CD4-positive, alpha-beta T cell treated with Interleukin-12 subunit alpha and Interleukin-12 subunit beta, for 1 hour (primary cell): ENCODE results near the gene AFAP1L2.
A peak's percentile ranks its signal among the peaks of the same experiment; 100 is the strongest.

ENCODE experiments used
- DNase-seq: peaks from one replicate; pipeline ENCODE4 v3.0.0-alpha.2; 2020

AFAP1L2 gene

DNA sequence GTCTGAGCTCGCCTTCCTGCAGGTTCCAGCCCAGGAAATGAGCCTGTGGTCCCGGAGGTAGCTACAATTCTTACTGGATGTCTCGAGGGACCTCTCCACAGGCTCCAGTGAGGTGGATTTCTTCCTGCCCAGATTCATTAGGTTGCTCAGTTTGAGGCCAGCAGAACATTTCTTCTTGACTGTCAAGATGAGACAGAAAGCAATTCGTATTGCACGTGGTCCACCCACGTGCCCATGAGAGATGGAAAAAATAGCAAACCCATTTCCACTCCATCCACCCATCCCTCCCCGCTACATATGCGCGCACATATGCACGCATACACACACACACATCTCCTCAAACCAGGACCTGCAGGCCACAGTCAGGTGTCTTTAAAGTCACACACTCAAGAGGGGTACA is 96.6 kb downstream of the AFAP1L2 start:
- DNase-seq: no peak

- no peak for DNase-seq
These were observed 98.0 kb downstream of the AFAP1L2 start for GRCh38 chr10:114306116-114306973.

DNA sequence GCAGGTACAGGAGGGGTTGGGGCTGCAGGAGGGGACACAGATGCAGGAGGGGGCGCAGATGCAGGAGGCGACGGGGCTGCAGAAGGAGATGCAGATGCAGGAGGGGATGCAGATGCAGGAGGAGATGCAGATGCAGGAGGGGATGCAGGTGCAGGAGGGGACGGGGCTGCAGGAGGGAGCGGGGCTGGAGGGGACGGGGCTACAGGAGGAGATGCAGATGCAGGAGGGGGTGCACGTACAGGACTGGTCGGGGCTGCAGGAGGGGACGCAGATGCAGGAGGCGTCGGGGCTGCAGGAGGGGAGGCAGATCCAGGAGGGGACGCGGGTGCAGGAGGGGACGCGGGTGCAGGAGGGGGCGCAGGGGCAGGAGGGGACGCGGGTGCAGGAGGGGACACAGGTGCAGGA is 98.8 kb downstream of the AFAP1L2 start:
- no peak for DNase-seq

DNA sequence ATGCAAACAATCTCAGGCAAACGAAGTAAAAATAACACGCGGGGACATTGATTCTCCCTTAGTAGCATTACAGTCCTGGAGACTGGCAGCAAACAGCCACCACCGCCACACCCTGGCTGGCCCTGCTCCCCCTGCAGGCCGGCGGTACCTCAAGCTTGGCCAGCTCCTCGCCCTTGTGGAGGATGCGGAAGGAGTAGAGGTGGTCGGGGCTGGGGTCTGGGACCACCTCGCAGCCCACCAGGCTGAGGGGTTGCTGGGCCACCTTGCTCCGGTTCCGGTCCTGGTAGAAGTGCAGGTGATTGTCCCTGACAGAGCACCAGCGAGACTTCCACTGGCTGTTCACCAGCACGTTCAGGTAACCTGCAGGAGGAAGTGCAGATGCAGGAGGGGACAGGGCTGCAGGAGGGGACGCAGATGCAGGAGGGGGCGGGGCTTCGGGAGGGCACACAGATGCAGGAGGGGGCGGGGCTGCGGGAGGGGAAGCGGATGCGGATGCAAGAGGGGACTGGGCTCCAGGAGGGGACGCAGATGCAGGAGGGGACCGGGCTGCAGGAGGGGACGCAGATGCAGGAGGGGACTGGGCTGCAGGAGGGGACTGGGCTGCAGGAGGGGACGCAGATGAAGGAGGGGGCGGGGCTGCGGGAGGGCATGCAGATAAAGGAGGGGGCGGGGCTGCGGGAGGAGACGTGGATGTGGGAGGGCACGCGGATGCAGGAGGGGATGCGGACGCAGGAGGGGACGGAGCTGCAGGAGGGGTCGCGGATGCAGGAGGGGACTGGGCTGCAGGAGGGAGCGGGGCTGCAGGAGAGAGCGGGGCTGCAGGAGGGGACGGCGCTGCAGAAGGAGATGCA is 99.5 kb downstream of the AFAP1L2 start:
- peak; percentile 66 for DNase-seq

GRCh38 chr10:114304017-114304570 is 100.2 kb downstream of the AFAP1L2 start:
- DNase-seq: peak; percentile 71

GRCh38 chr10:114303556-114303955 is 100.7 kb downstream of the AFAP1L2 start:
- no peak for DNase-seq

- no peak for DNase-seq
These were observed 102.2 kb downstream of the AFAP1L2 start for GRCh38 chr10:114301951-114302710.

GRCh38 chr10:114301177-114301576 is 103.1 kb downstream of the AFAP1L2 start:
- no peak for DNase-seq

DNA sequence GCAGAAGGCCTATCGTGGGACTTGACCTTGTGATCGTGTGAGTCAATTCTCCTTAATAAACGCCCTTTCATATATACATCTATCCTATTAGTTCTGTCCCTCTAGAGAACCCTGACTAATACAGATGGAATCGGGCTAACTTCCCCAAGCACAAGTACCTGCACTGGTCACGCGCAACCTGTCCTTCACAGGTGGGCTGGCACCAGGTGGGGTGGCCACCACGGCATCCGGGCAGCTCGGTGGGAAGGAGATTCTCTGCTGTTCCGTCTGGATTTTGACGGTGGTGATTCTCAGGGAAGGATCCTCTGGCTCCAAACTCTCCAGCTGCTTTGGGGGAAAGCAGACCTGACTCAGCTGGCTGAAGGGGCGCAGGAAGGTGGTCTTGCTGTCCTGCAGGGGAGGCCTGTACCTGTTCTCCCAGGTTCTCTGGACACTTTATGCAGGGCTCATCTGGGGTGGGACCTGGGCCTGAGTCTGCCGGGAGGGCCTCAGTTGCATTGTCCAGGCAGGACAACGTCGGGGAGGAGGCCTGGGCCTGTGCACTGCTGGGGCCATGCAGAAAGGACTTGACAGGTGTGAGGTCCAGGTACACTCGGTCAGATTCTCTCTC is 104.2 kb downstream of the AFAP1L2 start:
- no peak for DNase-seq

- no peak for DNase-seq
These were observed 107.1 kb downstream of the AFAP1L2 start for GRCh38 chr10:114297136-114297705.

- no peak for DNase-seq
These were observed 108.9 kb downstream of the AFAP1L2 start for GRCh38 chr10:114295393-114295792.

- DNase-seq: no peak
These were observed 109.8 kb downstream of the AFAP1L2 start for GRCh38 chr10:114294549-114294948.

DNA sequence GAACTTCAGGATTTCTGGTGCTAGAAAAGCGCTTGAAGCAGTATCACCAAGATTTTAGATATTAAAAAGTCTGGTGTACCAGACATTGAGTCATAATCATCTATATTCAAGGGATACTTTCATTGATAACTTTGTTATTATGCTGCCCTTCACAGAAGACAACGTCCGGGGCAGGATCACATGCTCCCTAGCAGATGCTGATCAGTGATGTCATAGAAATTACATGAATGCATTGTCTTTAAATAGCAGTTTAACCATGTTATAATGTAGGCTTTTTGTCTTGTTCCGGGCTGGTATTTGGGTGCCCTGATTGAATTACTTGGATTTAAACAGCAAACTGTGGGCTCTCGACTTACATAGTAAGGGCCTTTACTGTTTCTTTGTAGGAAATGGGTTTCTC is 111.2 kb downstream of the AFAP1L2 start:
- no peak for DNase-seq

GRCh38 chr10:114291516-114291915 is 112.8 kb downstream of the AFAP1L2 start:
- DNase-seq: no peak

- no peak for DNase-seq
These were observed 113.2 kb downstream of the AFAP1L2 start for GRCh38 chr10:114291076-114291475.

DNA sequence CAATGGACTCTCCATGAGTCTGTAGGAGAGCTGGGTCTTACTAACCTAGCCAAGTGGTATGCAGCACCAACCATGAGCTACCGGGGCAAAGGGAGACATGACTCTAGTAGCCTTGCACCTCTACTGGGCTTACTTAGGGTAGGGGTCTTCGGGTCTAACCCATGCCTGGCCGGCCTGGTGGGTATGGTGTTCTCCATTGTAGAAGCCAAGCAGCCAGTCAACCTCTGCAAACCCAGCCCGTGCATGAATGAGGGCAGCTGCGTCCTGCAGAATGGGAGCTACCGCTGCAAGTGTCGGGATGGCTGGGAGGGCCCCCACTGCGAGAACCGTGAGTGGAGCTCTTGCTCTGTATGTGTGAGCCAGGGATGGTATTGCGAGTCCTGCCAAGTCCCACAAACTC is 114.3 kb downstream of the AFAP1L2 start:
- DNase-seq: no peak

DNA sequence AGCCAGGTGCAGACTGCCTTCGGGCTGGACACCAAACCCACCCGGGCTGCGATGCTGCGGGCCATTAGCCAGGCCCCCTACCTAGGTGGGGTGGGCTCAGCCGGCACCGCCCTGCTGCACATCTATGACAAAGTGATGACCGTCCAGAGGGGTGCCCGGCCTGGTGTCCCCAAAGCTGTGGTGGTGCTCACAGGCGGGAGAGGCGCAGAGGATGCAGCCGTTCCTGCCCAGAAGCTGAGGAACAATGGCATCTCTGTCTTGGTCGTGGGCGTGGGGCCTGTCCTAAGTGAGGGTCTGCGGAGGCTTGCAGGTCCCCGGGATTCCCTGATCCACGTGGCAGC is 115.2 kb downstream of the AFAP1L2 start:
- no peak for DNase-seq

GRCh38 chr10:114288424-114289095 is 115.7 kb downstream of the AFAP1L2 start:
- no peak for DNase-seq

GRCh38 chr10:114286921-114287320 is 117.4 kb downstream of the AFAP1L2 start:
- DNase-seq: no peak

GRCh38 chr10:114285961-114286441 is 118.3 kb downstream of the AFAP1L2 start:
- DNase-seq: no peak

GRCh38 chr10:114284346-114285071 is 119.8 kb downstream of the AFAP1L2 start:
- DNase-seq: no peak
